Measurements from ENCODE around the gene GPR42.
"Not testable (repeated sequence)": the region's sequence is repeated elsewhere in the genome, so short reads cannot be mapped to it uniquely, and the experiment has no call there.

GPR42 gene

DNA sequence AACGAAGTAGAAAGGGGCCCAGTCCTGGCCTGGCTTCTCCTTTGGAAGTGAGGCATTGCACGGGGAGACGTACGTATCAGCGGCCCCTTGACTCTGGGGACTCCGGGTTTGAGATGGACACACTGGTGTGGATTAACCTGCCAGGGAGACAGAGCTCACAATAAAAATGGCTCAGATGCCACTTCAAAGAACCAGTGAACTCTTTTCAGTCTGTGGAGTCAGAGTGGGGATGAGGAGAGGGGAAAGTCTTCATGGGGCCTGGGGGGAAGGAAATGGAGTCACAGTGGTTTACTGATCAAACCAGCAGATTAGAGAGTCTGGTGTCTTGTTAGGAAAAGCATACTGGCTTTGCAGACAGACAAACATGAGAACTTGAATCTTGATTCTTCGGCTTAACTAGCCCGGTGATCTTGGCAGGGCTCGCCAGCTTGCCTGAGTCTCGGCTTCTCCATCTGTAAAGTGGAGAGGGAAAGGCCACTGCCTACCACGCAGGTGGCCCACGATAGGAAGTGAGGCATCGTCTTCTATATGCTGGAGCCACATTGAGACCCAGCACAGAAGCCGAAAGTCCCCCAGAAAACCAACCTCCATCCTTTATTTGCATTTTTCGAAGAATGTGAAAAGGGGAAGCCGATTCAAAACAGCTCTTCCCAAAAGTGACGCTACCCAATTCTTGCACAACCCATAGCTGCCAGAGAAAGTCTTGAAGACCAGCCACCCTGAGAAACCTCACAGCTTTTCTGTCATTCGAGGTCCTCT, 23.5 kb upstream of the GPR42 start, which contains the start of gene FFAR1:
TSS of gene FFAR1 (plus strand) at position 732 of the 759 bp plus-strand sequence. CDS start 3,650 bp downstream, outside the sequence.
- DNase-seq: peak; percentile 97

DNA sequence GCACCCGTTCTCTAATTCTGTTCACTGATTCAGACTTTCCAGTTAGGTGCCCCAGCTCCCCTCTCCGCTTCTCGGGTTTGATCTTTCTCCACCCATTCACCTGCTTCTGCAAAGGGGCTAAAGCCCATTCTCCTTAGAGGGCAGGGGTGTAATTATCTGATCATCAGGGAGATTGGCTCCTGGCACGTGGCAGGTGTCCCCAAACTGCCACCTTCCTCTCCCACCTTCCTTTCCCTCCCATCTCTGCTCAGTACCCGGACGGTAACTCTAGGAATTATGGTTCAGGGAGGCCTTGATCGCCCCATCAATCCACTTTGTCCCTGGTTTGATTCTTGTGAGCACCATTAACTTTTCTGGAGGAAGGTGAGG, 23.0 kb upstream of the GPR42 start:
- no peak for DNase-seq

DNA sequence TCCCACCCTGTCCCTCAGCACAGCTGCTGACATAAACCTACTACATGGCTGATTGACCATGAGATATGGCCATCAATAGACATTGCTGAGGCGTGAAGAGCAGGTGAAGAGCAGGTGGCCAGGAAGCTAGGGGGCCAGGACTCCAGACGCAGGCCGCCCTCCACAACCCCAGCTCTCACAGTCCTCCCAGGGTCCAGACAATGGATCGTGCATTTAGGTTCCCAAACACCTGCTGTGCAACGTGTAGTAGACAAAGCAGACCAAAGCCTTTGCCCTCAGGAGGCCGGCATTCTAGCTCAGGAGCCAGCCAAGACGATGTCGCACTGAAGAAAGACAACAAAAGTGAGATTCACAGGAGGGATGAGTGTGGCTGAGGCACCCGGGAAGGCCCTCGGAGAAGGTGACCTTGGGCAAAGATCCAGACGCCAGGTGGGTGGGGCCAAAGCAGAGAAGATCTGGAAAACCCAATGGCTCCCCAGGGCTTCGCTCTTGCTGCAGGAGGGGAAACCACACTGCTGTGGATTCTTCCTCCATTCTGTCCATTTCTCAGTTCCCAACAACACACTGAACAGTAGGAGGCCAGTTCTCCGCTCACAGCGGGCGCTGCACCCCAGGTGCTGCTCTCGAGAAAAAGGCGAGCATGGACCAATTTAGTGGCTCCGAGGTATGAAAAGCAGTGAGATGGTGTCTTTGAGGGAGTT, 21.8 kb upstream of the GPR42 start:
- DNase-seq: no peak

DNA sequence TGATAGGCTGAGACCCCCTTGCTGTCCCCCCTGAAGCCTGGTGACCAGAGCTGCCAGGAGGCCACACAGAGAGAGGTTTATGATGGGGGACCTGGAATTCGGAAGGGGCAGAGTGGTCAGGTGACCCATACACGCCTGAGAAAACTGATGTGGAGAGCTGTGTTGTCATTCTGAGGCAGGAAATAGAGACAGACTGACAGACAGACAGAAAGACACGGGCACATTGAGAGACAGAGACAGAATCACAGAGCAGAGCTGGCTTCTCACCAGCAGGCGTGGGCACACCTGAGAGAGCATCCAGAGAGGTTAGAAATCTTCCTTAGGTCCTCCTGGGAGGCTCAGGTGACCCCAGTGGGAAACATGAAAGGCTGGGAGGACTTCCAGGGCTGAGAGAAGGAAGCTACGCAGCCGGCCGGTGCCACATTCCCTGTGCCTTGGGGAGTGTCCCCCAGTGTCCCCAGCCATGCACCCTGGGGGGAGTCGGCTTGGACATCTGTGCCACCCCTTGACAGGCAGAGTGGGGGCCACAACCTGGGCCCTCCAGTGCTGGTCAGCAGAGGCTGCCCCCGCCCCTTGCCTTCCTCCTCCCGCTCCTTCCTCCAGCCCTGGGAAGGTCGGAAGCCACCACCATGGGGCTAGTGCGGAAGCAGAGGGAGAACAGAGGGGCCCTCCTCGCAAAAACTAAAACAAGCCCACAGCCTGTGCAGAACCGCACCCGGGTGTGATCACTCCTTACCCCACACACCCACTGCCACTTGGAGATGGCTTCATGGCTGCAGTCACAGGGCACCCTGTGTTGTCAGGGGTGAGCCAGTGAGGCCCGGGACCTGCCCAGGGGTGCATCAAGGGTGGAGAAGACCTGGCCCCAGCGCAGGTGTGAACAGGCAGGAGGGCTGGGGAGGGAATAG, 21.0 kb upstream of the GPR42 start:
- DNase-seq: no peak

DNA sequence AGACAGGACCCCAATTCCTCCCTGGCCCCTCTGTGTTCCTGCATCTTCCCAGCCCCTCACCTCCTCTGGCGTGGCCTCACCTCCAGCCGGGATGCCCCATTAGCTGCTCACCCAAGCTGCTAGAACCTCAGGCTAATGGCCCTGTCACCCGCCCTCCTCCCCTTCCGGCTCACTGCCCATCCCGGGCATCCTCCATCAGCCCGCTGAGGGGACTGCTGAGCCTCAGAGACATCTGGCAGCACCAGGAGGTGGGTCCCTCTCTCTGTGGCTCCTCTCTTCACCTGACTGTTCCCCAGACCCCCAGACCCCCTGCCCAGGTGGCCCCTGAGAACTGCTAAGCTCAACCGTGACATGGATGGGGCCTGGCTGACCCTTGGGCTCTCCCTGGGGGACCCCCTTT, 20.3 kb upstream of the GPR42 start:
- DNase-seq: no peak

DNA sequence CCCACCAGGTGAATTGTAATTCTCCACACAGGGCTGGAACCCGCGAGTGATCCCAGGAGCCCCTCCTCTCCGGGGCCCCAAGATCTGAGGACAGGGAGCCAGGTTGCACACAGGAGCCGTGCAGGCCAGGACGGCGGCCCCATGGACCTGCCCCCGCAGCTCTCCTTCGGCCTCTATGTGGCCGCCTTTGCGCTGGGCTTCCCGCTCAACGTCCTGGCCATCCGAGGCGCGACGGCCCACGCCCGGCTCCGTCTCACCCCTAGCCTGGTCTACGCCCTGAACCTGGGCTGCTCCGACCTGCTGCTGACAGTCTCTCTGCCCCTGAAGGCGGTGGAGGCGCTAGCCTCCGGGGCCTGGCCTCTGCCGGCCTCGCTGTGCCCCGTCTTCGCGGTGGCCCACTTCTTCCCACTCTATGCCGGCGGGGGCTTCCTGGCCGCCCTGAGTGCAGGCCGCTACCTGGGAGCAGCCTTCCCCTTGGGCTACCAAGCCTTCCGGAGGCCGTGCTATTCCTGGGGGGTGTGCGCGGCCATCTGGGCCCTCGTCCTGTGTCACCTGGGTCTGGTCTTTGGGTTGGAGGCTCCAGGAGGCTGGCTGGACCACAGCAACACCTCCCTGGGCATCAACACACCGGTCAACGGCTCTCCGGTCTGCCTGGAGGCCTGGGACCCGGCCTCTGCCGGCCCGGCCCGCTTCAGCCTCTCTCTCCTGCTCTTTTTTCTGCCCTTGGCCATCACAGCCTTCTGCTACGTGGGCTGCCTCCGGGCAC, 19.3 kb upstream of the GPR42 start:
- DNase-seq: no peak

DNA sequence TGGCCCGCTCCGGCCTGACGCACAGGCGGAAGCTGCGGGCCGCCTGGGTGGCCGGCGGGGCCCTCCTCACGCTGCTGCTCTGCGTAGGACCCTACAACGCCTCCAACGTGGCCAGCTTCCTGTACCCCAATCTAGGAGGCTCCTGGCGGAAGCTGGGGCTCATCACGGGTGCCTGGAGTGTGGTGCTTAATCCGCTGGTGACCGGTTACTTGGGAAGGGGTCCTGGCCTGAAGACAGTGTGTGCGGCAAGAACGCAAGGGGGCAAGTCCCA, 18.8 kb upstream of the GPR42 start:
- DNase-seq: no peak

DNA sequence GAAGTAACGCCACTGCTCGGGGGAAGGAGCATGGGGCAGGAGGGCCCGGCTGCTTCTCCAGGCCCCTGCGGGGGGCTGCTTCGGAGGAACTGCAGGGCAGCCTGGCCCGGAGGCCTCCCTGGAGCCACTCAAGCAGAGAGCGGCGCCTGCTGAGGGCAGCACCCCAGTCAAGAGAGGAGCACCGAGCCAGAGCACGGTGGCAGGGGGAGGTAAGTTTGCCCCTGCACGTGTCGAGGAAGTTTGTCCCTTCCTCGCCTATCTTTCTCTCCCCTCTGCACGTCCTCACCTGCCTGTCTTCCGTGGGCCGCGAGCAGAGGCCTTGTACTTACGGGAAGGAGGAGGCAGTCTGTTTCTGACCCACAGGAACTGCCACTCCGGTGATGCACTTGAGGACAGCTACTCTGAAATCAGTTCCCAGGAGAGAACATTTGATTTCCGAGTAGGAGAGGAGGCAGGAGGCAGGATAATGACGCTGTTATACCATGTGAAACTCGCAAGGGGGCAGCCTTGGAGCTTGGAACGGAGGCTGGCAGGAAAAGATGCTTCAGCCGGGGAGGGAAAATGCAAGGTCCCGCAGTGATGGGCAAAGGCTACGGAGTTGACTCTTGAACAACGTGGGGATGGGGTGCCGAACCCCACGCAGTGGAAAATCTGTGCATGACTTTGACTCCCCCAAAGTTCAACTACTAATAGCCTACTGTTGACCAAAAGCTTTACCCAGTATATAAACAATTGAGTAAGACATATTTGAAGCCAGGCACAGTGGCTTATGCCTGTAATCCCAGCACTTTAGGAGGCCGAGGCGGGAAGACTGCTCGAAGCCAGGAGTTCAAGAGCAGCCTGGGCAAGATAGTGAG, 18.2 kb upstream of the GPR42 start:
- peak; percentile 92 for DNase-seq

DNA sequence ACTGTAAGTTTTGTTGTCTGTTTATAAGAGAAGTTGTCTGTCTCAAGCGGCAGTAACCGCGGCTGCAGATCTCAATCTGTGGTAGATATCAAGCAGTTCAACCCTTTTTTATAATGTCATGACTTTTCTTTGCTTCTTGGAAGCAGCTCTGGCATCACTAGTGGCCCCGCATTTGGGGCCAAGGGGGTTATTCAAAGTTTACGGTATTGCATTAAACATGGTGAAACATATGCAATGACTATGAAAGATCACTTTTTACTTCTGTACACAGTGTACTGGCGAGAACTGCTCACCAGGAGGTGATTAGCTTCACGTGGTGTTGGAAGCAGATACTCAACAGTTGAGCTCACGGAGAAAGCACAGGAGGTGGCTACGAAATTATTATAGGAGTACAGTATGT, 17.2 kb upstream of the GPR42 start:
- DNase-seq: peak; percentile 51

DNA sequence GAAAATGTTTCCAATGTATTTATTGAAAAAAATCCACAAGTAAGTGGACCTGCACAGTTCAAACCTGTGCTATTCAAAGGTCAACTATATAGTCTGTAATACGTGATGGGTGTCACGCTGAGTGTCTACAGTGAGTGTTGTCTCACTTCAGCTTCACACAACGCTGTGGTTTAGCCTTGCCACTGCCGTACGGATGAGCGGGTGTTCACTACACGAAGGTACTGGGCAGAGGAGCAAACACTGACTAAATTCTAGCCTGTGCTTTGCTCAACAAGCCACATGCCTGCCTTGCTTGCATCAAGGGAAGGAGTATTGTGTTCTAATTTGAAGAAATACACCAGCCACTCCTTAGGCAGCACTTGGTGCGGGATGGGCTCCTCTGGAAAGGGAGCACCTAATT, 16.0 kb upstream of the GPR42 start:
- DNase-seq: no peak

DNA sequence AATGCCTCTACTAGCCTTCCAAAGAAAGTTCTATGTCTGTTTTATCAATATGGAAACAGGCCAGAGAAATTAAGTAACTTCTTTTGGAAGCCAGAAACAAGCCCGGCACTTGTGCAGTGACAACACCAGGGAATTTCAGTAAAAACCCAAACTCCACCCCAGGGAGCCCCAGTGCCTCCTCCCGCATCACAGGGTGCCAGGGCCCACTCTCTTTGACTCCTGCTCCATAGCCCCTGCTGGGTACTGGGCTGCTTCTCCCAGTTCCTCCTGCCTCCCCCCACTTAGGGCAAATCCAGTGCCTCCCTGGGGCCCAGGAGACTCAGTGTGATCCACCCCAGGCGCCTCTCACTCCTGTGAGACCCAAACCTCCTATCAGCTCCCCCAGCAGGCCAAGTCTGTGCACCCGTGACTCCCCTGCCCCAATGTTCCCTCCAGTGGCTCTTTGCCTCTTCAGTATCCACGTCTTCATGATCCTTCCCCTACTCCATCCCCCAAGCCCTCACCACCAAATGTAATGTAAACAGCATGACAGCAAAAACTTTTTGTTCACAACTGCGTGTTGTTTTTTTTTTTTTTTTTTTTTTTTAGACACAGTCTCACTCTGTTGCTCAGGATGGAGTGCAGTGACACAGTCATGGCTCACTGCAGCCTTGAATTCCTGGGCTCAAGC, 14.9 kb upstream of the GPR42 start:
- peak; percentile 31 for DNase-seq

DNA sequence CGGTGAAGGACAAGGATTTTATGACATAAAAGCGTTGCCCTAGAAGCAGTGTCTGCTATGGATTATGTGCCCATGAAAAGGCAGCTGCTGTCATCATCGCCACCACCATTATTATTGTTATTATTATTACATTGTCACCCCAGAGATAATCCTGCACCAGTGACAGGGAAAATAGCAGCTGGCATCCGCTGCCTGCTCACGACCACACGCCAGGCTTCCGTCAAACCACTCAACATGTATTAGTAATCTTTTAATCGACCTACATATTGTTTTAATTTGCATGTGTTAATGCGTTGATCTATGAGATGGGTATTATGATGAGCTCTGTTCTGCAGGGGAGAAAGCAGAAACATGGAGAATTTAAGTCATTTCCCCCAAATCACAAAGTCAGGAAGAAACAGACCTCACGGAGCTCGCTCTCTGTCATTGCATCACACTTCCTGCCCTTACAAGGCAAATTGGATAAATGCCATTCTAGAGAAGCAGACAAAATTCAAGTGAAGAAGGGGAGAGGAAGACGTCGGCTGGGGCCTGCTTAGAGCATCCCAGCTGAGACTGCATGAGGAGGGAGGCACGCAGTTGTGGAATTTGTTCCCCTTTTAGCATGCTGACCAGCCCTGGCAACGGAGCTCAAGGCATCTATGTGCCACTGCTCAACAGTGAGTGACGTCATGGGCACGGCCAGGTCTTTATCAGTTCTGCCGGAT, 12.8 kb upstream of the GPR42 start, which contains the start of gene FFAR3:
TSS of gene FFAR3 (plus strand) at position 594 of the 707 bp plus-strand sequence. CDS start 431 bp downstream, outside the sequence.
- peak; percentile 90 for DNase-seq

DNA sequence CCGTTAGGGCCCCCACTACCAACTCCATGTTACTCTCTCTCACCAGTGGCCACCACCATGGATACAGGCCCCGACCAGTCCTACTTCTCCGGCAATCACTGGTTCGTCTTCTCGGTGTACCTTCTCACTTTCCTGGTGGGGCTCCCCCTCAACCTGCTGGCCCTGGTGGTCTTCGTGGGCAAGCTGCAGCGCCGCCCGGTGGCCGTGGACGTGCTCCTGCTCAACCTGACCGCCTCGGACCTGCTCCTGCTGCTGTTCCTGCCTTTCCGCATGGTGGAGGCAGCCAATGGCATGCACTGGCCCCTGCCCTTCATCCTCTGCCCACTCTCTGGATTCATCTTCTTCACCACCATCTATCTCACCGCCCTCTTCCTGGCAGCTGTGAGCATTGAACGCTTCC, 12.0 kb upstream of the GPR42 start:
- DNase-seq: not testable (repeated sequence)

DNA sequence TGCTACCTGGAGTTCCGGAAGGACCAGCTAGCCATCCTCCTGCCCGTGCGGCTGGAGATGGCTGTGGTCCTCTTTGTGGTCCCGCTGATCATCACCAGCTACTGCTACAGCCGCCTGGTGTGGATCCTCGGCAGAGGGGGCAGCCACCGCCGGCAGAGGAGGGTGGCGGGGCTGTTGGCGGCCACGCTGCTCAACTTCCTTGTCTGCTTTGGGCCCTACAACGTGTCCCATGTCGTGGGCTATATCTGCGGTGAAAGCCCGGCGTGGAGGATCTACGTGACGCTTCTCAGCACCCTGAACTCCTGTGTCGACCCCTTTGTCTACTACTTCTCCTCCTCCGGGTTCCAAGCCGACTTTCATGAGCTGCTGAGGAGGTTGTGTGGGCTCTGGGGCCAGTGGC, 11.5 kb upstream of the GPR42 start:
- DNase-seq: not testable (repeated sequence)

DNA sequence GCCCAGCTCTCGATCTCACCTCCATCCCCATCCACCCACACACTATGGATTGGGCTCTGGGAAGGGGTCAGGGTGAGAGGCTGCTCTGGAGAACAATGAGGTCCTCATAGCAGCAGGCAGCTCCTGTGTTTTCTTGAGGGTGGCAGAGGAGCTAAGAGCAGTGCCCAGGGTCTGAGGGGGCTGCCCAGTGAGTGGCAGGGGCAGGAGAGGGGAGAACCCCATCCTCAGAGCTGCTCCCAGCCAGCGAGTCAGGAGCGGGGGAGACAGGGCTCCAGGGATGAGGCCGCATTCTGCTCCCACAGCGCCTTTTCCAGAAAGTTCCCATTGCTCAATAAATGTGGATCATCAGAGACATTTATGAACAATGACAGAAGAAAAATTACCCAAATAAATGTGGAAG, 10.8 kb upstream of the GPR42 start:
- DNase-seq: peak; percentile 28

DNA sequence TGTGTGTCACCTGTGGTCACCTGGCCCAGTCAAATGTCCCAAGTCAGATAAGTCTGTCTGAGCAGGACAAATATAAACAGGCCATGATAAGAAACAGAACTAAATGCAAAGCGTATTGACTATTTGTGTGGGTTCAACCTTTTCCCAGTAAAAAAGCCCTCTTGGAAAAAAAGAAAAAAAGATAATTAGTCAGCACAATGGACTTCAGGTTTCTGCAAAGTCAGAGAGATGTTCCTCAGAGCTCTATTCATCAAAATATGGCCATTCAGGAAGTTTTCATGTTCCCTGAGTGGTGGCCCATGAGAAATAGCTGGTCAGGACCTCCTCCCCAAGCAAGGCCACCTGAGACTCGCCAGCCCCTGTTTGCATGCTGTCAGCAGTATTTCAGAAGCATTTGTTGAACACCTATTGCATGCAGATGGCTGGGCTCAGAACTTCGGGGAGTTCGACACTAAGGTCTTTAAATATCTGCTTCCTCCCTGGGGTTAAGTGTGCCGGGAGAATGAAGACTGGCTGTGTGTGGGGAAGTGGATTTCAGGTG, 9.9 kb upstream of the GPR42 start:
- DNase-seq: no peak

DNA sequence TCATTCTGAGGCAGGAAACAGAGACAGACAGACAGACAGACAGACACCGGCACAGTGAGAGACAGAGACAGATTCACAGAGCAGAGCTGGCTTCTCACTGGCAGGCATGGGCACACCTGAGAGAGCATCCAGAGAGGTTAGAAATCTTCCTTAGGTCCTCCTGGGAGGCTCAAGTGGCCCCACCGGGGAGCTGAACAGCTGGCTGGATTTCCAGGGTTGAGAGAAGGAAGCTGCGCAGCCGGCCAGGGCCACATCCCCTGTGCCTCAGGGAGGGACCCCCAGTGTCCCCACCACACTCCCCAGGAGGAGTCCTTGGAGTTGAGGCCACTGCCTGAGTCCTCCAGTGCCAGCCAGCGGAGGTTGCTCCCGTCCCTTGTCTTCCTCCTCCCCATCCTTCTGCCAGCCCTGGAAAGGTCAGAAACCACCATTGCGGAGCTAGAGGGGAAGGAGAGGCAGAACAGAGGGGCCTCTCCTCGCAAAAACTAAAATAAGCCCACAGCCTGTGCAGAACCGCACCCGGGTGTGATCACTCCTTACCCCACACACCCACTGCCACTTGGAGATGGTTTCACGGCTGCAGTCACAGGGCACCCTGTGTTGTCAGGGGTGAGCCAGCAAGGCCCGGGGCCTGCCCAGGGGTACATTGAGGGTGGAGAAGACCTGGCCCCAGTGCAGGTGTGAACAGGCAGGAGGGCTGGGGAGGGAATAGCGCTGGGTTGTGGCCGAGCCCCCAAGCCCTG, 8.4 kb upstream of the GPR42 start:
- no peak for DNase-seq

DNA sequence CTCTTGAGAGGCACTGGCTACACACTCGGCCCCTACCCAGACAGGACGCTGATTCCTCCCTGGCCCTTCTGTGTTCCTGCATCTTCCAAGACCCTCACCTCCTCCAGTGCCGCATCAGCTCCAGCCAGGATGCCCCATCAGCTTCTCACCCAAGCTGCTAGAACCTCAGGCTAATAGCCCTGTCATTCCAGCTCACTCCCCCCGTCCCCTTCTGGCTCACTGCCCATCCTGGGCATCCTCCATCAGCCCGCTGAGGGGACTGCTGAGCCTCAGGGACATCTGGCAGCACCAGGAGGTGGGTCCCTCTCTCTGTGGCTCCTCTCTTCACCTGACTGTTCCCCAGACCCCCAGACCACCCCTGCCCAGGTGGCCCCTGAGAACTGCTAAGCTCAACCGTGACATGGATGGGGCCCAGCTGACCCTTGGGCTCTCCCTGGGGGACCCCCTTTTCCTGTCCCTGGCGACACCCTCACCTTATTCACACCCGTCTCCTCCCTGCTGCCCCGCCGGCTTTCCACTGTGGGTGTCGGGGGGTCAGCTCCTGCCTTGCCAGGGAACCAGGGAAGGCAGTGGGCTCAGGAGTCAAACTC, 7.8 kb upstream of the GPR42 start:
- DNase-seq: no peak

Measured in suppressor macrophage treated with lipopolysaccharide for 4 hours (primary cell).